Adrenal gland (tissue), 5 donors: ENCODE results near the gene MAML2.

Source experiments
- CTCF ChIP-seq, 6 experiments: fragments of 450-650 bp in 4 of 6; fragments of 200-600 bp in 2 of 6; sonication (generic) in 1 of 6; IDR thresholded peaks; 1 replicate in 5 of 6; 2 replicates in 1 of 6; pipeline versions ENCODE4 v1.5.1 to v1.8.0; 2016 to 2021; ENCODE audit warnings: antibody characterized with exemption in 6 of 6, mild to moderate bottlenecking in 2 of 6, moderate library complexity in 1 of 6
- POLR2A ChIP-seq, 2 donors: fragments of 450-650 bp; IDR thresholded peaks; one replicate each; pipeline ENCODE4 v1.6.1; 2017; ENCODE audit warnings: antibody characterized with exemption in 2 of 2, mild to moderate bottlenecking in 2 of 2, moderate library complexity in 1 of 2
- donor health status: DM: no; HTN: no; CAD: no.

- no peak for TF ChIP-seq CTCF (IDR thresholded peaks at IDR 0.05)
- no peak for TF ChIP-seq POLR2A (IDR thresholded peaks at IDR 0.05)
Measured at GRCh38 chr11:96016978-96017502, 326.0 kb downstream of the MAML2 start.
